ENCODE measurements around the gene STXBP4.

DNA sequence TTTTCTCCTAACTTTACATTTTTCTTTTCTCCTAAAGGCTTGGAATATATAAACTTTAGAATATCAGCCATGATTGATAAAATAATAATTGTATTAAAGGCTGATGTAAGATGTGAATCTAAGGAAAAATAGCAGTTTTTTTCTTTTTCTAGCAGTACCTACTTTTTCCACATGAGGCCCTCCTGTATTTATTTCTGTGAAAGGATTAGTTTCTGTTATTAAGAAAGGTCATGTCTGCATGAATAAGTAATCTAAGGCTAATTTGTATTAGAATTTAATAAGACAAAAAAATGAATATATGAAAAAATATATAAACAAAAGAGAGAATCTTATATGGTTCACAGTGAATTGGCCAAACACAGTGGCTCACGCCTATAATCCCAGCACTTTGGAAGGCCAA is 85.3 kb downstream of the STXBP4 start:
- no peak for TF ChIP-seq POLR2AphosphoS5 (IDR thresholded peaks at IDR 0.05; ENCODE audit: low read depth, low read length)
- no peak for TF ChIP-seq REST (IDR thresholded peaks at IDR 0.05; ENCODE audit: insufficient read depth in 1 of 2, low read depth in 2 of 2, low read length in 2 of 2)
- TF ChIP-seq TAF1 (IDR thresholded peaks at IDR 0.05; ENCODE audit: borderline replicate concordance, insufficient read depth, low read length) = no peak
- TF ChIP-seq FOXP2 (optimal IDR thresholded peaks at IDR 0.05; ENCODE audit: borderline replicate concordance, extremely low read depth, extremely low read length, insufficient read depth) = no peak
- TF ChIP-seq SIN3A (IDR thresholded peaks at IDR 0.05; ENCODE audit: borderline replicate concordance, insufficient read depth, low read length) = no peak
